ENCODE results near the gene UBA5. TPM values are rescaled to one million over a fixed set of nuclear protein-coding genes. Genes with fewer than 3 reads are reported as not detected.

The UBA5 gene
- total RNA-seq, 1 donor from 2014 or later, result 21.9 TPM

- Histone ChIP-seq H3K27me3 (ENCODE audit: control insufficient read depth in 3 of 3, insufficient read depth in 3 of 3, low read length in 3 of 3) (no peaks in the 10 kb centered on the region), H3K36me3 (ENCODE audit: control insufficient read depth in 3 of 3, insufficient read depth in 3 of 3, low read length in 3 of 3) (peaks cover 28 to 54% (median 51%) of the 10 kb centered on the region in 3 donors), H3K9me3 (ENCODE audit: control insufficient read depth in 3 of 3, low read length in 3 of 3) (no peaks in the 10 kb centered on the region), H3K9ac (ENCODE audit: low read depth in 1 of 3, low read length in 3 of 3) (no peak overlapping the region), H3K4me1 (ENCODE audit: control insufficient read depth in 3 of 3, insufficient read depth in 3 of 3, low read length in 3 of 3) (no peaks in the 10 kb centered on the region), H3K27ac (ENCODE audit: low read depth, low read length) (no peak overlapping the region), H3K4me3 (ENCODE audit: low read length in 3 of 3) (no peak overlapping the region)
Observed at GRCh38 chr3:132694991-132695390, 34.9 kb downstream of the UBA5 start.

GRCh38 chr3:132695422-132695821 lies 35.3 kb downstream of the UBA5 start:
- Histone ChIP-seq H3K4me1 (ENCODE audit: control insufficient read depth in 3 of 3, insufficient read depth in 3 of 3, low read length in 3 of 3) (no peaks in the 10 kb centered on the region), H3K27ac (ENCODE audit: low read depth, low read length) (no peak overlapping the region), H3K36me3 (ENCODE audit: control insufficient read depth in 3 of 3, insufficient read depth in 3 of 3, low read length in 3 of 3) (peaks cover 30 to 54% (median 52%) of the 10 kb centered on the region in 3 donors), H3K27me3 (ENCODE audit: control insufficient read depth in 3 of 3, insufficient read depth in 3 of 3, low read length in 3 of 3) (no peaks in the 10 kb centered on the region), H3K4me3 (ENCODE audit: low read length in 3 of 3) (no peak overlapping the region), H3K9ac (ENCODE audit: low read depth in 1 of 3, low read length in 3 of 3) (no peak overlapping the region), H3K9me3 (ENCODE audit: control insufficient read depth in 3 of 3, low read length in 3 of 3) (no peaks in the 10 kb centered on the region)

GRCh38 chr3:132703733-132704132 lies 43.6 kb downstream of the UBA5 start:
- no peak overlapping the region for H3K4me3 ChIP-seq (ENCODE audit: low read length in 3 of 3)
- no peaks in the 10 kb centered on the region for H3K4me1 ChIP-seq (ENCODE audit: control insufficient read depth in 3 of 3, insufficient read depth in 3 of 3, low read length in 3 of 3)
- no peaks in the 10 kb centered on the region for H3K9me3 ChIP-seq (ENCODE audit: control insufficient read depth in 3 of 3, low read length in 3 of 3)
- H3K27ac ChIP-seq (ENCODE audit: low read depth, low read length), result no peak overlapping the region
- no peaks in the 10 kb centered on the region for H3K27me3 ChIP-seq (ENCODE audit: control insufficient read depth in 3 of 3, insufficient read depth in 3 of 3, low read length in 3 of 3)
- H3K36me3 ChIP-seq (ENCODE audit: control insufficient read depth in 3 of 3, insufficient read depth in 3 of 3, low read length in 3 of 3), result peaks cover 11 to 51% (median 48%) of the 10 kb centered on the region in 3 donors
- no peak overlapping the region for H3K9ac ChIP-seq (ENCODE audit: low read depth in 1 of 3, low read length in 3 of 3)

- Histone ChIP-seq H3K9ac (ENCODE audit: low read depth in 1 of 3, low read length in 3 of 3) (no peak overlapping the region), H3K4me1 (ENCODE audit: control insufficient read depth in 3 of 3, insufficient read depth in 3 of 3, low read length in 3 of 3) (no peaks in the 10 kb centered on the region), H3K9me3 (ENCODE audit: control insufficient read depth in 3 of 3, low read length in 3 of 3) (no peaks in the 10 kb centered on the region), H3K27me3 (ENCODE audit: control insufficient read depth in 3 of 3, insufficient read depth in 3 of 3, low read length in 3 of 3) (no peaks in the 10 kb centered on the region), H3K4me3 (ENCODE audit: low read length in 3 of 3) (no peak overlapping the region), H3K36me3 (ENCODE audit: control insufficient read depth in 3 of 3, insufficient read depth in 3 of 3, low read length in 3 of 3) (peaks cover 10 to 40% (median 30%) of the 10 kb centered on the region in 3 donors), H3K27ac (ENCODE audit: low read depth, low read length) (no peak overlapping the region)
Observed at GRCh38 chr3:132709761-132710160, 49.6 kb downstream of the UBA5 start.

- Histone ChIP-seq H3K27me3 (ENCODE audit: control insufficient read depth in 3 of 3, insufficient read depth in 3 of 3, low read length in 3 of 3) (no peaks in the 10 kb centered on the region), H3K9me3 (ENCODE audit: control insufficient read depth in 3 of 3, low read length in 3 of 3) (no peaks in the 10 kb centered on the region), H3K9ac (ENCODE audit: low read depth in 1 of 3, low read length in 3 of 3) (no peak overlapping the region), H3K4me3 (ENCODE audit: low read length in 3 of 3) (no peak overlapping the region), H3K27ac (ENCODE audit: low read depth, low read length) (no peak overlapping the region), H3K4me1 (ENCODE audit: control insufficient read depth in 3 of 3, insufficient read depth in 3 of 3, low read length in 3 of 3) (no peaks in the 10 kb centered on the region), H3K36me3 (ENCODE audit: control insufficient read depth in 3 of 3, insufficient read depth in 3 of 3, low read length in 3 of 3) (peaks cover 10 to 43% (median 30%) of the 10 kb centered on the region in 3 donors)
Observed at GRCh38 chr3:132710311-132710710, 50.2 kb downstream of the UBA5 start.

GRCh38 chr3:132713977-132714727 lies 54.0 kb downstream of the UBA5 start:
- Histone ChIP-seq H3K36me3 (ENCODE audit: control insufficient read depth in 3 of 3, insufficient read depth in 3 of 3, low read length in 3 of 3) (peaks cover 5 to 47% (median 34%) of the 10 kb centered on the region in 3 donors), H3K4me3 (ENCODE audit: low read length in 3 of 3) (no peak overlapping the region), H3K27ac (ENCODE audit: low read depth, low read length) (no peak overlapping the region), H3K27me3 (ENCODE audit: control insufficient read depth in 3 of 3, insufficient read depth in 3 of 3, low read length in 3 of 3) (no peaks in the 10 kb centered on the region), H3K9me3 (ENCODE audit: control insufficient read depth in 3 of 3, low read length in 3 of 3) (no peaks in the 10 kb centered on the region), H3K9ac (ENCODE audit: low read depth in 1 of 3, low read length in 3 of 3) (no peak overlapping the region), H3K4me1 (ENCODE audit: control insufficient read depth in 3 of 3, insufficient read depth in 3 of 3, low read length in 3 of 3) (no peaks in the 10 kb centered on the region)

- Histone ChIP-seq H3K9ac (ENCODE audit: low read depth in 1 of 3, low read length in 3 of 3) (no peak overlapping the region), H3K4me3 (ENCODE audit: low read length in 3 of 3) (no peak overlapping the region), H3K9me3 (ENCODE audit: control insufficient read depth in 3 of 3, low read length in 3 of 3) (no peaks in the 10 kb centered on the region), H3K36me3 (ENCODE audit: control insufficient read depth in 3 of 3, insufficient read depth in 3 of 3, low read length in 3 of 3) (peaks cover 0 to 31% (median 21%) of the 10 kb centered on the region in 3 donors), H3K4me1 (ENCODE audit: control insufficient read depth in 3 of 3, insufficient read depth in 3 of 3, low read length in 3 of 3) (peaks cover 9 to 14% (median 14%) of the 10 kb centered on the region in 3 donors), H3K27me3 (ENCODE audit: control insufficient read depth in 3 of 3, insufficient read depth in 3 of 3, low read length in 3 of 3) (no peaks in the 10 kb centered on the region), H3K27ac (ENCODE audit: low read depth, low read length) (no peak overlapping the region)
Observed at GRCh38 chr3:132716372-132716771, 56.2 kb downstream of the UBA5 start.

- H3K36me3 ChIP-seq (ENCODE audit: control insufficient read depth in 3 of 3, insufficient read depth in 3 of 3, low read length in 3 of 3), result peaks cover 0 to 19% (median 15%) of the 10 kb centered on the region in 3 donors
- H3K9me3 ChIP-seq (ENCODE audit: control insufficient read depth in 3 of 3, low read length in 3 of 3), result no peaks in the 10 kb centered on the region
- peak overlapping the region; percentile 41 to 61 (median 51) for H3K4me3 ChIP-seq (ENCODE audit: low read length in 3 of 3)
- no peaks in the 10 kb centered on the region for H3K27me3 ChIP-seq (ENCODE audit: control insufficient read depth in 3 of 3, insufficient read depth in 3 of 3, low read length in 3 of 3)
- H3K4me1 ChIP-seq (ENCODE audit: control insufficient read depth in 3 of 3, insufficient read depth in 3 of 3, low read length in 3 of 3), result peaks cover 11 to 31% (median 18%) of the 10 kb centered on the region in 3 donors
- peak overlapping the region in 1 of 3 donors; percentile 54 for H3K9ac ChIP-seq (ENCODE audit: low read depth in 1 of 3, low read length in 3 of 3)
- H3K27ac ChIP-seq (ENCODE audit: low read depth, low read length), result no peak overlapping the region
Observed at GRCh38 chr3:132720228-132720627, 60.1 kb downstream of the UBA5 start.

- H3K4me1 ChIP-seq (ENCODE audit: control insufficient read depth in 3 of 3, insufficient read depth in 3 of 3, low read length in 3 of 3), result peaks cover 11 to 33% (median 18%) of the 10 kb centered on the region in 3 donors
- peak overlapping the region; percentile 84 to 90 (median 89) for H3K9ac ChIP-seq (ENCODE audit: low read depth in 1 of 3, low read length in 3 of 3)
- peak overlapping the region; percentile 82 to 88 (median 84) for H3K4me3 ChIP-seq (ENCODE audit: low read length in 3 of 3)
- peak overlapping the region; percentile 97 for H3K27ac ChIP-seq (ENCODE audit: low read depth, low read length)
- no peaks in the 10 kb centered on the region for H3K9me3 ChIP-seq (ENCODE audit: control insufficient read depth in 3 of 3, low read length in 3 of 3)
- H3K36me3 ChIP-seq (ENCODE audit: control insufficient read depth in 3 of 3, insufficient read depth in 3 of 3, low read length in 3 of 3), result peaks cover 0 to 11% (median 4%) of the 10 kb centered on the region in 3 donors
- H3K27me3 ChIP-seq (ENCODE audit: control insufficient read depth in 3 of 3, insufficient read depth in 3 of 3, low read length in 3 of 3), result no peaks in the 10 kb centered on the region
Observed at GRCh38 chr3:132721479-132722164, 61.5 kb downstream of the UBA5 start.

Data from skeletal muscle tissue (tissue), 4 donors.